ENCODE results near the gene MYO1F.
"Not testable (repeated sequence)": the region's sequence is repeated elsewhere in the genome, so short reads cannot be mapped to it uniquely, and the experiment has no call there.

MYO1F gene

DNA sequence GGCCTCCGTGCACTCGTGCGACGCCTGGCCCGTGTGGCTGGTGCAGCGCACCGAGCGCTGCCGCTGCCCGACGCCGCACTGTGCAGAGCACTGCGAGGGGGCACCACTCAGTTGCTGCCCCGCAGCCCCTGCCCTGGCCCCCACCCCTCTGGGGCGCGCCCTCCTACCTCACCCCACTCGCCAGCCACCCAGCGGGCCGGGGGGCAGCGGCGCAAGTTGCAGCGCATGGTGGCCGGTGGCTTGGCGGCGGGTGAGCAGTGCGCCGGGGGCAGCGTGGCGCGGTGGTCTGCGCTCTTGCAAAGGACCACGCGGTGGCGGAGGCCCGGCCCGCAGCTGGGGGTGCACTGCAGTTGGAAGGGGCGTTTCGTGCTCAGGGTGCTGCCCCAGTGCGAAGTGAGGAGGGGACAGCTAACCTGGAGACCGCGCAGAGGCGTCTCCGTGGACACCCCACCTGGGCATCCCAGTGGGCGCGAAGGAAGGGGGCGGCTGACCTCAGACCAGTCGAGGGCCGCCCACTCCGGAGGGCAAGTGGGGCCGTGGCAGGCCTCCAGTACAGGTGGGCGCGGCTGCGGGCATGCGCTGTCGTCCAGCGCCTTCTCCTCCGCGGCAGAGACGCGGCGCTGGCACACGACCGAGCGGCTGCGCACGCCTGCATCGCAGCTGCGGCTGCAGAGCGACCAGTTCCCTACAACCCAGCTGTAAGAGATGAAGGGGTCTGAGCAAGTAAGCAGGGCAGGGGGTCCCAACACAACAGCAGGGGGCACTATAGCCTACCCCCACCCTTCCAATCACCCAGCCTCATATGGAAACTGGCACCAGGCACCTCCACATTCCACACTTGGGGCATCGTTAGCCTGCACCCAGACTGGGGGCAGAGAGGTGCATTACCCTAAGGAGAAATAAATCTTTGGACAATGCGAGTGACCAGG is 8.0 kb upstream of the MYO1F start:
- Mint-ChIP-seq H3K27ac (no peak overlapping the region), H3K4me3 (no peak overlapping the region), H3K36me3 (no peaks in the 10 kb centered on the region), H3K27me3 (no peaks in the 10 kb centered on the region), H3K9me3 (ENCODE audit: low read depth) (no peaks in the 10 kb centered on the region), H3K4me1 (ENCODE audit: low read depth) (no peaks in the 10 kb centered on the region)

- peaks cover 24% of the 10 kb centered on the region for H3K4me1 Mint-ChIP-seq (ENCODE audit: low read depth)
- no peaks in the 10 kb centered on the region for H3K36me3 Mint-ChIP-seq
- no peak overlapping the region for H3K4me3 Mint-ChIP-seq
- no peaks in the 10 kb centered on the region for H3K9me3 Mint-ChIP-seq (ENCODE audit: low read depth)
- no peaks in the 10 kb centered on the region for H3K27me3 Mint-ChIP-seq
- H3K27ac Mint-ChIP-seq = no peak overlapping the region
Observed at GRCh38 chr19:8580710-8581281, 3.6 kb upstream of the MYO1F start.

DNA sequence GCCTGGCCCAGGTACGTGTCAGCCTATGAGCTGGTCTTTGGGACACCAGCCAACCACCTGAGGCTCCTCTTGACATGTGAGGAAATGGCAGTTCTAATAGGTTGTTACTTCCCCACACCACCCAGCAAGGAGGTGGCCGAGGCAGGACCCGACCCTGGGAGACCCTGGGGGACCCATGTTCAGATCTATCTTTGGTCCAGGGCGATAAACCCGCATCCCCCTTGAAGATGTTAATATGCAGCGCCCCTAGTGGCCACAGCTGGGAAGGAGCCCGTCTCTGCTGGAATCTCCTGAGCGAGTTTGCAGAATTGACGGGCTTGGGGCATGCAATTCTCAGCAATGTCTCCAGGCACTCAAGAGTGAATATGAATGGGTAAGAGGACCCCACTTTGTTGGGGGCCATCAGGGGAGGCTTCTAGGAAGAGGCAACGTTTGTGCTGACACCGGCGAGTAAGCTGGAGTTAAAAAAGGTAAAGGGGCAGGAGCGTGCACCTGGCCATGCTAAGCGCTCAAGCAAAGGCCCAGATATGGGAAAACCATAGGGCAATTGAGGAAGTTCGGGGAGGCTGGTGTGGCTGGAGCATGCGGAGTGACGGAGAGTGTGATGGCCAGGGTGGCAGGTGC is 1.5 kb upstream of the MYO1F start:
- Mint-ChIP-seq H3K4me1 (ENCODE audit: low read depth) (peaks cover 43% of the 10 kb centered on the region), H3K4me3 (peak overlapping the region; percentile 5), H3K9me3 (ENCODE audit: low read depth) (no peaks in the 10 kb centered on the region), H3K27ac (peak overlapping the region; percentile 34), H3K36me3 (peaks cover 4% of the 10 kb centered on the region), H3K27me3 (no peaks in the 10 kb centered on the region)

DNA sequence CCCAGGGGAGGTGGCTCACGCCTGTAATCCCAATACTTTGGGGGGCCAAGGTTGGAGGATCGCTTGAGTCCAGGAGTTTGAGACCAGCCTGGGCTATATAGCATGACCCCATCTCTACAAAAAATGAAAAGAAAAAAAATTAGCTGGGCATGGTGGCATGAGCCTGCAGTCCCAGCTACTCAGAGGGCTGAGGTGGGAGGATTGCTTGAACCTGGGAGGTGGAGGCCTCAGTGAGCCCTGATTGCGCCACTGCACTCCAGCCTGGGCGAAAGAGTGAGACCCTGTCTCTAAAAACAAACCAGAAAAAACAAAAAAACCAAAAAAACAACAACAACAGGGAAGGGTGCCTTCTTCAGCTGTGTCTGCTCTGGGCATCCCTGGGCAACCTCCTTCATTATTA is 499 bp upstream of the MYO1F start:
- Mint-ChIP-seq H3K4me1 (ENCODE audit: low read depth) (peaks cover 49% of the 10 kb centered on the region), H3K27me3 (no peaks in the 10 kb centered on the region), H3K4me3 (no peak overlapping the region), H3K36me3 (peaks cover 5% of the 10 kb centered on the region), H3K27ac (no peak overlapping the region), H3K9me3 (ENCODE audit: low read depth) (no peaks in the 10 kb centered on the region)

GRCh38 chr19:8576273-8576993 is 809 bp downstream of the MYO1F start:
- Mint-ChIP-seq H3K27me3 (no peaks in the 10 kb centered on the region), H3K27ac (peak overlapping the region; percentile 85), H3K36me3 (peaks cover 5% of the 10 kb centered on the region), H3K9me3 (ENCODE audit: low read depth) (no peaks in the 10 kb centered on the region), H3K4me1 (ENCODE audit: low read depth) (peaks cover 55% of the 10 kb centered on the region), H3K4me3 (peak overlapping the region; percentile 86)

DNA sequence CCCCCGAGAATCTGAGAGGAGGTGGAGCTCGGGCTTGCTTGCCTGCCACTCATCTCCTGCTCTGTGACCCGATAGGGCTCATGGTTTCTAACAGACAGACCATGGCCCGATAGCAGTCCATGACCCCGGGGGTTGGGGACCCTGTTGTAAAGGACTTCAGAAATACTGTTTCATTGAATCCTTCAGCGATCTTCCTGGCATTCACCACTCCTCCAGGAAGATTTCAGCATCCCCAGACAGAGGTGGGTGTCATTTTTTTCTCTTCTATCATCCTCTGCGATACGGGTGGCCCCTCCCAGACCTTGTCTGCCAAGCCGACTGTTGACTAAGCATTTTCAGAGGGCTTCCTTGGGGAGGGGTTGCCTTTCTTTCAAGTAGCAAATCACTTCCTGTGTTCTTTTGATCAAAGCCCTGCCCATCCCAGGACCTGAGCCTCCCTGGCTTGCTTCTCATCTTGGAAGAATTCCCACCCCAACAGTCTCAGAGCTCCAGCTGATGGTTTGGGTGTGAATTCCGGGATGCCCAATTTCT is 1.7 kb downstream of the MYO1F start:
- Mint-ChIP-seq H3K4me3 (peak overlapping the region; percentile 86), H3K4me1 (ENCODE audit: low read depth) (peaks cover 63% of the 10 kb centered on the region), H3K27ac (peak overlapping the region; percentile 50), H3K27me3 (no peaks in the 10 kb centered on the region), H3K9me3 (ENCODE audit: low read depth) (no peaks in the 10 kb centered on the region), H3K36me3 (peaks cover 5% of the 10 kb centered on the region)

- not testable (repeated sequence) for H3K27me3 Mint-ChIP-seq; H3K4me3 Mint-ChIP-seq; H3K27ac Mint-ChIP-seq; H3K36me3 Mint-ChIP-seq; H3K9me3 Mint-ChIP-seq (ENCODE audit: low read depth)
- H3K4me1 Mint-ChIP-seq (ENCODE audit: low read depth) = peaks cover 72% of the 10 kb centered on the region
Observed at GRCh38 chr19:8574619-8574922, 2.7 kb downstream of the MYO1F start.

DNA sequence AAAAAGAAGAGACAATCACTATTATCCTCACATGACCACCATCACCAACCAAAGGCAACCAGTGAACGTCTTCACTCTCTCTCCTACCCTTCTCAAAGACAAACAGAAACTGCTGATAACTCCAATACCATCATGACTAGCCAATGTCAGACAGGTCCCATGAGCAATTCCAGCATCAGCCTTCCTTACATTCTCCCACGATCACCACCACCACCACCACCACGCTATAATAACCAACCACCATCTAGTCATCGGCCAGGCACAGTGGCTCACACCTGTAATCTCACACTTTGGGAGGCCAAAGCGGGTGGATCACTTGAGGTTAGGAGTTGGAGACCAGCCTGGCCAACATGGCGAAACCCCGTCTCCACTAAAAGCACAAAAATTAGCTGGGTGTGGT is 3.9 kb downstream of the MYO1F start:
- Mint-ChIP-seq H3K27ac (peak overlapping the region; percentile 23), H3K9me3 (ENCODE audit: low read depth) (no peaks in the 10 kb centered on the region), H3K36me3 (peaks cover 5% of the 10 kb centered on the region), H3K4me3 (peak overlapping the region; percentile 45), H3K4me1 (ENCODE audit: low read depth) (peaks cover 75% of the 10 kb centered on the region), H3K27me3 (no peaks in the 10 kb centered on the region)

GRCh38 chr19:8571006-8571411 is 6.2 kb downstream of the MYO1F start:
- H3K4me3 Mint-ChIP-seq = peak overlapping the region; percentile 58
- peaks cover 68% of the 10 kb centered on the region for H3K4me1 Mint-ChIP-seq (ENCODE audit: low read depth)
- H3K9me3 Mint-ChIP-seq (ENCODE audit: low read depth) = no peaks in the 10 kb centered on the region
- H3K27me3 Mint-ChIP-seq = no peaks in the 10 kb centered on the region
- peaks cover 5% of the 10 kb centered on the region for H3K36me3 Mint-ChIP-seq
- H3K27ac Mint-ChIP-seq = peak overlapping the region; percentile 67

GRCh38 chr19:8569066-8569771 is 8.0 kb downstream of the MYO1F start:
- H3K27me3 Mint-ChIP-seq = no peaks in the 10 kb centered on the region

GRCh38 chr19:8567522-8568172 is 9.6 kb downstream of the MYO1F start:
- peaks cover 48% of the 10 kb centered on the region for H3K4me1 Mint-ChIP-seq (ENCODE audit: low read depth)
- H3K27me3 Mint-ChIP-seq = no peaks in the 10 kb centered on the region
- no peak overlapping the region for H3K4me3 Mint-ChIP-seq
- H3K27ac Mint-ChIP-seq = no peak overlapping the region
- no peaks in the 10 kb centered on the region for H3K9me3 Mint-ChIP-seq (ENCODE audit: low read depth)
- no peaks in the 10 kb centered on the region for H3K36me3 Mint-ChIP-seq

More at GRCh38 chr19:8569066-8569771, 8.0 kb downstream of the MYO1F start:
- H3K36me3 Mint-ChIP-seq = peaks cover 5% of the 10 kb centered on the region
- H3K4me1 Mint-ChIP-seq (ENCODE audit: low read depth) = peaks cover 57% of the 10 kb centered on the region
- no peaks in the 10 kb centered on the region for H3K9me3 Mint-ChIP-seq (ENCODE audit: low read depth)
- peak overlapping the region; percentile 92 for H3K27ac Mint-ChIP-seq
- H3K4me3 Mint-ChIP-seq = peak overlapping the region; percentile 83

DNA sequence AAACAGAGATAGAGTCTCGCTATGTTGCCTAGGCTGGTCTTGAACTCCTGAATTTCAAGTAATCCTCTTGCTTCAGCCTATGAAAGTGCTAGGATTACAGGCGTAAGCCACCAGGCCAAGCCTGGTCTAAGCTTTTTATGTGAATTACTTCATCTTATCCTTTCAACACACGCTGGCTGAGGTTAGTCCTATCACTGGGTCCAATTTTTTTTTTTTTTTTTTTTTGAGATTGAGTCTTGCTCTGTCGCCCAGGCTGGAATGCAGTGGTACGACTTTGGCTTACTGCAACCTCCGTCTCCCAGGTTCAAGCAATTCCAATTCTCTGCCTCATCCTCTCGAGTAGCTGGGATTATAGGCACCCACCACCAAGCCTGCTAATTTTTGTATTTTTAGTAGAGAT is 10.4 kb downstream of the MYO1F start:
- Mint-ChIP-seq H3K4me3 (no peak overlapping the region), H3K27me3 (no peaks in the 10 kb centered on the region), H3K36me3 (no peaks in the 10 kb centered on the region), H3K27ac (no peak overlapping the region), H3K4me1 (ENCODE audit: low read depth) (peaks cover 42% of the 10 kb centered on the region), H3K9me3 (ENCODE audit: low read depth) (no peaks in the 10 kb centered on the region)

DNA sequence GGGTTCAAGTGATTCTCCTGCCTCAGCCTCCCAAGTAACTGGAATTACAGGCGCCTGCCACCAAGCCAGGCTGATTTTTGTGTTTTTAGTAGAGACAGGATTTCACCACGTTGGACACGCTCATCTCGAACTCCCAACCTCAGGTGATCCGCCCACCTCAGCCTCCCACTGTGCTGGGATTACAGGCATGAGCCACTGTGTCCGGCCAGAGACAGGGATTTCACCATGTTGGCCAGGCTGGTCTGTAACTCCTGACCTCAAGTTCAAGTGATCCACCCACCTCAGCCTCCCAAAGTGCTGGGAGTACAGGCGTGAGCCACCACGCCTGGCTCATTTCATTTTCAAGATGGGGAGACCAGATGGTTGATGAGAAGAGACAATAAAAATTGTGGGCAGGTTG is 12.4 kb downstream of the MYO1F start:
- not testable (repeated sequence) for H3K36me3 Mint-ChIP-seq; H3K27me3 Mint-ChIP-seq; H3K9me3 Mint-ChIP-seq (ENCODE audit: low read depth); H3K4me3 Mint-ChIP-seq; H3K27ac Mint-ChIP-seq
- peaks cover 29% of the 10 kb centered on the region for H3K4me1 Mint-ChIP-seq (ENCODE audit: low read depth)

Data from activated naive CD8-positive, alpha-beta T cell (primary cell).